GM21447 (cell line): ENCODE results near the gene SH3PXD2A.
A peak's percentile ranks its signal among the peaks of the same experiment; 100 is the strongest.
"Not testable (repeated sequence)": the region's sequence is repeated elsewhere in the genome, so short reads cannot be mapped to it uniquely, and the experiment has no call there.

Experiments
- ATAC-seq: cut with Tn5 transposase; IDR thresholded peaks from one replicate; pipeline ENCODE4 v1.9.1; 2021; ENCODE audit not compliant: unreplicated experiment

SH3PXD2A gene

GRCh38 chr10:103671126-103671895, 184.1 kb downstream of the SH3PXD2A start:
- no peak for ATAC-seq

GRCh38 chr10:103669944-103670343, 185.4 kb downstream of the SH3PXD2A start:
- ATAC-seq = no peak

- ATAC-seq = no peak
Observed at GRCh38 chr10:103669243-103669929, 186.0 kb downstream of the SH3PXD2A start.

- ATAC-seq = no peak
Observed at GRCh38 chr10:103668351-103669242, 186.8 kb downstream of the SH3PXD2A start.

GRCh38 chr10:103667356-103667755, 188.0 kb downstream of the SH3PXD2A start:
- no peak for ATAC-seq

GRCh38 chr10:103666762-103667150, 188.6 kb downstream of the SH3PXD2A start:
- ATAC-seq = no peak

- no peak for ATAC-seq
Observed at GRCh38 chr10:103666087-103666761, 189.2 kb downstream of the SH3PXD2A start.

- no peak for ATAC-seq
Observed at GRCh38 chr10:103665162-103665889, 190.1 kb downstream of the SH3PXD2A start.

GRCh38 chr10:103663802-103664201, 191.6 kb downstream of the SH3PXD2A start:
- no peak for ATAC-seq

GRCh38 chr10:103663236-103663635, 192.1 kb downstream of the SH3PXD2A start:
- ATAC-seq = no peak

- not testable (repeated sequence) for ATAC-seq
Observed at GRCh38 chr10:103662704-103663103, 192.7 kb downstream of the SH3PXD2A start.

- no peak for ATAC-seq
Observed at GRCh38 chr10:103661198-103661950, 194.0 kb downstream of the SH3PXD2A start.

- ATAC-seq = peak; percentile 36
Observed at GRCh38 chr10:103660364-103661197, 194.8 kb downstream of the SH3PXD2A start.

GRCh38 chr10:103659674-103660363, 195.6 kb downstream of the SH3PXD2A start:
- ATAC-seq = peak; percentile 90

- no peak for ATAC-seq
Observed at GRCh38 chr10:103658049-103658577, 197.3 kb downstream of the SH3PXD2A start.

GRCh38 chr10:103657061-103657591, 198.2 kb downstream of the SH3PXD2A start:
- no peak for ATAC-seq

- ATAC-seq = no peak
Observed at GRCh38 chr10:103654925-103655324, 200.5 kb downstream of the SH3PXD2A start.
